Measurements from ENCODE around the gene IGFBP7.

DNA sequence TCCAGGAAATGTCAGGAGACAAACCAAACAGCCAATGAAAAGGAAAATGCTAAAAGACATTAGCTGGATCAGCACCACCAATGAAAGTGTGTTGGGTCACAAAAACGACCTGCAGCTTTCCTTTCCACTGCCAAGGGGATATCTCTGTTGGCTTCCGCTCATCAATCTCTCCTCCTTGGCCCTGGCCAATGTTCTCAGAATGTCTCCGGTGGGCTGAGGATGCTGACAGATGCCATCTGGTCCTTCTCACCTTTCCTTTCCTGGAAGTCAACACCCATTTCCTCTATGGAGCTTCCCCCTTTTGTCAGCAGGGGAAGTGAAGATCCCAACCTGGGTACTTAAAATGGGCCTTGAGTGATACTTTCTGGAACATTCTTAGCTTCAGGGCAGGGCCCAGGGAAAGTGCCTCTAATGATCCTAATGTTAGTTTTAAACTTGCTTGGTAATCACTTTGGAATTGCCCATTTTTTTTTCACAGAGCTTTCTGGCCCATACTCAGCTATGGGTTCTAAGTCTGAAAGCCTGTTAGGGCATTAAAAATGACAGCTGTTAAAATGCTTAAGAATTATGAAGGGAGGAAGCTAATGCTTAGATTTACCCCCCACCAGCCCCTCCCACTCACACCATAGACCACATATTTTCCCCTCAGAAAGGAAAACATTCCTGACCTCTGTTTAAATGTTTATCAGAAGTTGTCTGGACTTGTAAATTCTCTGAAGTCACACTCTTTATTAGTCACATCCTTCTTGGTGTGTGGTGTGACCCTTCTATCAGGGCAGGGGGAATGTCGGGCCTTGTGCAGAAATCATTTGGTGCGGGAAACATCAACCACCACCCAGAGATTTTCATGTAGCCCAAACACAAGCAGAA is 29.2 kb downstream of the IGFBP7 start:
- no peak for TF ChIP-seq CTCF (conservative IDR thresholded peaks at IDR 0.05; ENCODE audit: low read length)
- TF ChIP-seq EZH2phosphoT487 (IDR thresholded peaks at IDR 0.05; ENCODE audit: borderline replicate concordance), result no peak
